GM23338 (cell line): Measurements from ENCODE around the gene HHIP. TPM values are rescaled to one million over a fixed set of nuclear protein-coding genes. Genes with fewer than 3 reads are reported as not detected.

ENCODE experiments used
- ATAC-seq: fragments of 200-7000 bp; cut with Tn5 transposase; 3 replicates; pipeline ENCODE4 v1.9.1; 2020
- DNase-seq: peaks from one replicate; pipeline ENCODE4 v3.0.0-alpha.2; 2015; ENCODE audit warnings: low spot score
- H2AFZ ChIP-seq: fragments of 200-600 bp; sonication (generic); 2 replicates; pipeline ENCODE4 v1.8.0; 2016; ENCODE audit warnings: antibody characterized with exemption, mild to moderate bottlenecking, moderate library complexity
- H3F3A ChIP-seq: fragments of 200-600 bp; sonication (generic); replicated peaks from 2 replicates; pipeline ENCODE4 v1.8.0; 2017; ENCODE audit warnings: antibody characterized with exemption, mixed run types, low read depth
- H3K27ac ChIP-seq: fragments of 200-600 bp; sonication (generic); 2 replicates; pipeline ENCODE4 v1.6.1; 2016; ENCODE audit warnings: low read depth
- H3K27me3 ChIP-seq: fragments of 200-600 bp; sonication (generic); 2 replicates; pipeline ENCODE4 v1.8.0; 2016; ENCODE audit warnings: mild to moderate bottlenecking, mixed run types, moderate library complexity; ENCODE audit not compliant: insufficient read depth
- H3K36me3 ChIP-seq: fragments of 200-600 bp; sonication (generic); 2 replicates; pipeline ENCODE4 v1.8.0; 2016; ENCODE audit warnings: mild to moderate bottlenecking; ENCODE audit not compliant: insufficient read depth
- H3K4me1 ChIP-seq: fragments of 200-600 bp; sonication (generic); 2 replicates; pipeline ENCODE4 v1.8.0; 2016; ENCODE audit warnings: mild to moderate bottlenecking, moderate library complexity; ENCODE audit not compliant: insufficient read depth
- H3K4me2 ChIP-seq: fragments of 200-600 bp; sonication (generic); 2 replicates; pipeline ENCODE4 v1.7.1; 2017; ENCODE audit warnings: mixed run types
- H3K4me3 ChIP-seq: fragments of 200-600 bp; sonication (generic); 2 replicates; pipeline ENCODE4 v1.6.1; 2016; ENCODE audit warnings: mixed run types
- H3K79me2 ChIP-seq: fragments of 200-600 bp; sonication (generic); replicated peaks from 2 replicates; pipeline ENCODE4 v1.8.0; 2017; ENCODE audit warnings: mild to moderate bottlenecking; ENCODE audit not compliant: insufficient read depth
- H3K9me2 ChIP-seq: fragments of 200-600 bp; sonication (generic); 2 replicates; pipeline ENCODE4 v1.8.0; 2017; ENCODE audit not compliant: insufficient read depth
- H4K20me1 ChIP-seq: fragments of 200-600 bp; sonication (generic); replicated peaks from 2 replicates; pipeline ENCODE4 v1.8.0; 2017; ENCODE audit warnings: mild to moderate bottlenecking; ENCODE audit not compliant: insufficient read depth
- H3K27ac Mint-ChIP-seq: 2 replicates; pipeline ENCODE4 v1.8.0; 2020; ENCODE audit warnings: inconsistent platforms, mild to moderate bottlenecking, moderate library complexity, mixed read lengths
- H3K27me3 Mint-ChIP-seq: 3 replicates; pipeline ENCODE4 v1.8.0; 2022; ENCODE audit warnings: low read depth, mild to moderate bottlenecking, moderate library complexity, mixed read lengths, inconsistent platforms; ENCODE audit not compliant: insufficient read depth, poor library complexity
- H3K36me3 Mint-ChIP-seq: 3 replicates; pipeline ENCODE4 v1.8.0; 2021; ENCODE audit warnings: low read depth, mild to moderate bottlenecking, inconsistent platforms, moderate library complexity, mixed read lengths
- H3K4me1 Mint-ChIP-seq: 3 replicates; pipeline ENCODE4 v1.8.0; 2020; ENCODE audit warnings: mild to moderate bottlenecking, inconsistent platforms, mixed read lengths
- H3K4me3 Mint-ChIP-seq: 3 replicates; pipeline ENCODE4 v1.8.0; 2021; ENCODE audit warnings: moderate library complexity, mild to moderate bottlenecking, inconsistent platforms, mixed read lengths
- H3K9me3 Mint-ChIP-seq: 3 replicates; pipeline ENCODE4 v1.8.0; 2020; ENCODE audit warnings: moderate library complexity, mild to moderate bottlenecking, inconsistent platforms, mixed read lengths
- EZH2 ChIP-seq: fragments of 200-600 bp; sonication (generic); IDR thresholded peaks from one replicate; pipeline ENCODE4 v1.8.0; 2017; ENCODE audit warnings: antibody characterized with exemption, mild to moderate bottlenecking, low read depth; ENCODE audit not compliant: unreplicated experiment
- EZH2phosphoT487 ChIP-seq: fragments of 200-600 bp; sonication (generic); IDR thresholded peaks from one replicate; pipeline ENCODE4 v1.8.1; 2018; ENCODE audit warnings: antibody characterized with exemption; ENCODE audit not compliant: unreplicated experiment
- NANOG ChIP-seq: IDR thresholded peaks from 2 replicates; pipeline ENCODE4 v1.6.1; 2016; ENCODE audit warnings: antibody characterized with exemption, borderline replicate concordance
- POLR2AphosphoS5 ChIP-seq: IDR thresholded peaks from 2 replicates; pipeline ENCODE4 v1.6.1; 2016; ENCODE audit warnings: antibody characterized with exemption, low read depth
- STAT1 ChIP-seq: IDR thresholded peaks from one replicate; pipeline ENCODE4 v1.6.1; 2016; ENCODE audit warnings: antibody characterized with exemption; ENCODE audit not compliant: unreplicated experiment
- ZNF114 ChIP-seq: fragments of 250-450 bp; sonication (Bioruptor Pico); IDR thresholded peaks from 2 replicates; pipeline ENCODE4 v1.5.0; 2020; ENCODE audit warnings: mild to moderate bottlenecking, moderate library complexity
- ZNF331 ChIP-seq: fragments of 250-450 bp; sonication (Bioruptor Pico); IDR thresholded peaks from 2 replicates; pipeline ENCODE4 v1.5.0; 2020; ENCODE audit warnings: low read depth, mild to moderate bottlenecking, moderate library complexity
- ZNF462 ChIP-seq: fragments of 250-450 bp; sonication (Bioruptor Pico); IDR thresholded peaks from 2 replicates; pipeline ENCODE4 v1.5.0; 2020; ENCODE audit warnings: mild to moderate bottlenecking, moderate library complexity
- polyA plus RNA-seq: library from polyadenylated mRNA; unstranded; fragments of >200 nt; fragmentation: Nextera tagmentation; extraction: Ambion mirVana; gene quantifications from 2 replicates; pipeline ENCODE4 v1.2.1, GENCODE V29; 2016
- total RNA-seq: library from RNA; depleted of rRNA; stranded (reverse); fragments of >200 nt; shearing (Covaris generic); gene quantifications from 2 replicates; pipeline ENCODE4 v1.2.3, GENCODE V29; 2014
- TF ChIP-seq, protein P1 (sequence below), 2 experiments: fragments of 200-600 bp in 1 of 2; sonication (generic) in 1 of 2; conservative IDR thresholded peaks; 2 replicates each; pipeline versions ENCODE4 v1.5.1 to v1.6.1; 2016 to 2017; ENCODE audit warnings: antibody characterized with exemption in 2 of 2, low read depth in 2 of 2, mild to moderate bottlenecking in 2 of 2, moderate library complexity in 1 of 2
- TF ChIP-seq, protein P2 (sequence below): IDR thresholded peaks from 2 replicates; pipeline ENCODE4 v1.6.1; 2016; ENCODE audit warnings: antibody characterized with exemption

HHIP gene
- total and polyA plus RNA-seq, 2 experiments from 2014 or later: 2.5 to 4.2 TPM

DNA sequence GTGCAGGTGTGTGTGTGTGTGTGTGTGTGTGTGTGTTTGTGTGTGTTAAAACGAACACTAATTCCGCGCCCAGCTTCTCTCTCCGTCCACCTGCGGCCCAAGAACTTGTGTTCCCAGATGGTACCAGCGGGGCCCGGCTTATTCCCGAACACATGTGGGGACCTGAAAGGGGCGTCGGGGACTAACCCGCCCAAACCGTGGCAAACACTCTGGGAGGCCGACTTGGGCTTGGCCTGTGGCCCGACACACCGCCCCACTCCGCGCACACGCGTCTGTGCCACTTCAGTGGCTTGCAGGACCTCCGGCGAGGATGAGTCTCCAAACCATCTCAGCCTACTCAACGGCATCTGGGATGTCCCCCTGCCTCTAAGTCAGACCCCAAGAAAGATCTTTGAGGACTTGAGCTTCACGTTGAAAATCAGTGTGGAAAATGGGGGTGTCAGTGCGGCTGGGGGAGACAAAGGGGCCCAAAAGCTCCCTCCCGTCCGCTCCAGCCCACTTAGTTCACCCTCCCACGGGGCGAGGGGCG lies 790 bp upstream of the HHIP start:
- Mint-ChIP-seq H3K9me3 (no peaks in the 10 kb centered on the region), H3K36me3 (no peaks in the 10 kb centered on the region; the same call in 2 of the 3 replicates), H3K27me3 (peaks cover 57% of the 10 kb centered on the region), H3K4me3 (peak overlapping the region; percentile 75), H3K4me1 (peaks cover 37% of the 10 kb centered on the region), H3K27ac (no peak overlapping the region)
- H3K36me3 ChIP-seq: no peaks in the 10 kb centered on the region
- no peak overlapping the region for H3K27ac ChIP-seq
- peaks cover 67% of the 10 kb centered on the region for H3K27me3 ChIP-seq
- H3K4me1 ChIP-seq: peaks cover 26% of the 10 kb centered on the region
- no peaks in the 10 kb centered on the region for H3F3A ChIP-seq
- peak overlapping the region; percentile 67 for H2AFZ ChIP-seq
- H3K79me2 ChIP-seq: no peaks in the 10 kb centered on the region
- no peaks in the 10 kb centered on the region for H3K9me2 ChIP-seq
- H4K20me1 ChIP-seq: no peaks in the 10 kb centered on the region
- TF ChIP-seq NANOG (no peak), ZNF462 (CRISPR knock-in tag) (no peak), EZH2 (no peak), EZH2phosphoT487 (no peak), POLR2AphosphoS5 (no peak), STAT1 (no peak), ZNF331 (CRISPR knock-in tag) (no peak), ZNF114 (CRISPR knock-in tag) (no peak)
- TF ChIP-seq, protein P1, sequence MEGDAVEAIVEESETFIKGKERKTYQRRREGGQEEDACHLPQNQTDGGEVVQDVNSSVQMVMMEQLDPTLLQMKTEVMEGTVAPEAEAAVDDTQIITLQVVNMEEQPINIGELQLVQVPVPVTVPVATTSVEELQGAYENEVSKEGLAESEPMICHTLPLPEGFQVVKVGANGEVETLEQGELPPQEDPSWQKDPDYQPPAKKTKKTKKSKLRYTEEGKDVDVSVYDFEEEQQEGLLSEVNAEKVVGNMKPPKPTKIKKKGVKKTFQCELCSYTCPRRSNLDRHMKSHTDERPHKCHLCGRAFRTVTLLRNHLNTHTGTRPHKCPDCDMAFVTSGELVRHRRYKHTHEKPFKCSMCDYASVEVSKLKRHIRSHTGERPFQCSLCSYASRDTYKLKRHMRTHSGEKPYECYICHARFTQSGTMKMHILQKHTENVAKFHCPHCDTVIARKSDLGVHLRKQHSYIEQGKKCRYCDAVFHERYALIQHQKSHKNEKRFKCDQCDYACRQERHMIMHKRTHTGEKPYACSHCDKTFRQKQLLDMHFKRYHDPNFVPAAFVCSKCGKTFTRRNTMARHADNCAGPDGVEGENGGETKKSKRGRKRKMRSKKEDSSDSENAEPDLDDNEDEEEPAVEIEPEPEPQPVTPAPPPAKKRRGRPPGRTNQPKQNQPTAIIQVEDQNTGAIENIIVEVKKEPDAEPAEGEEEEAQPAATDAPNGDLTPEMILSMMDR (conservative IDR thresholded peaks at IDR 0.05; ENCODE audit: low read depth in 2 of 2): no peak
- TF ChIP-seq, protein P2, sequence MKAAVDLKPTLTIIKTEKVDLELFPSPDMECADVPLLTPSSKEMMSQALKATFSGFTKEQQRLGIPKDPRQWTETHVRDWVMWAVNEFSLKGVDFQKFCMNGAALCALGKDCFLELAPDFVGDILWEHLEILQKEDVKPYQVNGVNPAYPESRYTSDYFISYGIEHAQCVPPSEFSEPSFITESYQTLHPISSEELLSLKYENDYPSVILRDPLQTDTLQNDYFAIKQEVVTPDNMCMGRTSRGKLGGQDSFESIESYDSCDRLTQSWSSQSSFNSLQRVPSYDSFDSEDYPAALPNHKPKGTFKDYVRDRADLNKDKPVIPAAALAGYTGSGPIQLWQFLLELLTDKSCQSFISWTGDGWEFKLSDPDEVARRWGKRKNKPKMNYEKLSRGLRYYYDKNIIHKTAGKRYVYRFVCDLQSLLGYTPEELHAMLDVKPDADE: no peak
- DNase-seq (peak; percentile 45), ATAC-seq (peak; percentile 3; the same call in 2 of the 3 replicates)
- peak overlapping the region; percentile 85 for H3K4me2 ChIP-seq
- H3K4me3 ChIP-seq: peak overlapping the region; percentile 58
